Fibroblast of lung (primary cell): ENCODE results near the gene UBE2Q2. TPM values are rescaled to one million over a fixed set of nuclear protein-coding genes. Genes with fewer than 3 reads are reported as not detected.
"Not testable (repeated sequence)": the region's sequence is repeated elsewhere in the genome, so short reads cannot be mapped to it uniquely, and the experiment has no call there.

ENCODE experiments used
- DNase-seq, 2 donors: peaks; one replicate each; pipeline versions ENCODE4 v3.0.0 to v3.0.0-alpha.2; 2010; ENCODE audit warnings: low read depth in 2 of 2
- H2AFZ ChIP-seq: 2 replicates; pipeline ENCODE4 v1.5.1; 2012; ENCODE audit warnings: low read length, control low read depth, inconsistent platforms
- H3K27ac ChIP-seq: 2 replicates; pipeline ENCODE4 v1.5.1; 2011; ENCODE audit warnings: low read length, control low read depth; ENCODE audit not compliant: insufficient read depth
- H3K27me3 ChIP-seq: 2 replicates; pipeline ENCODE4 v1.5.1; 2011; ENCODE audit warnings: mild to moderate bottlenecking, low read length; ENCODE audit not compliant: control insufficient read depth, insufficient read depth
- H3K36me3 ChIP-seq: 2 replicates; pipeline ENCODE4 v1.5.1; 2011; ENCODE audit warnings: low read length; ENCODE audit not compliant: control insufficient read depth, insufficient read depth
- H3K4me1 ChIP-seq: 2 replicates; pipeline ENCODE4 v1.5.1; 2011; ENCODE audit warnings: low read length; ENCODE audit not compliant: control insufficient read depth, insufficient read depth; ENCODE audit errors: extremely low read depth
- H3K4me2 ChIP-seq: 2 replicates; pipeline ENCODE4 v1.5.1; 2011; ENCODE audit warnings: low read length, control low read depth; ENCODE audit not compliant: insufficient read depth; ENCODE audit errors: extremely low read depth
- H3K4me3 ChIP-seq, 4 experiments: fragments of 200-600 bp in 1 of 4; sonication (generic) in 1 of 4; replicated peaks in 1 of 4; 2 replicates each; pipeline ENCODE4 v1.5.1; 2011 to 2016; ENCODE audit warnings: low read length in 4 of 4, low read depth in 3 of 4, mild to moderate bottlenecking in 3 of 4, control low read depth in 2 of 4, inconsistent platforms in 1 of 4, mixed read lengths in 1 of 4; ENCODE audit not compliant: insufficient read depth in 1 of 4; ENCODE audit errors: control extremely low read depth in 1 of 4
- H3K79me2 ChIP-seq: 2 replicates; pipeline ENCODE4 v1.5.1; 2012; ENCODE audit warnings: mild to moderate bottlenecking, low read length, inconsistent platforms; ENCODE audit not compliant: control insufficient read depth, insufficient read depth
- H3K9ac ChIP-seq: 2 replicates; pipeline ENCODE4 v1.5.1; 2011; ENCODE audit warnings: mild to moderate bottlenecking, low read length, control low read depth; ENCODE audit not compliant: insufficient read depth
- H3K9me3 ChIP-seq: 2 replicates; pipeline ENCODE4 v1.5.1; 2012; ENCODE audit warnings: low read depth, low read length; ENCODE audit not compliant: control insufficient read depth, insufficient read depth
- H4K20me1 ChIP-seq: 2 replicates; pipeline ENCODE4 v1.5.1; 2011; ENCODE audit warnings: low read length; ENCODE audit not compliant: control insufficient read depth, insufficient read depth; ENCODE audit errors: extremely low read depth
- EZH2 ChIP-seq: IDR thresholded peaks from 2 replicates; pipeline ENCODE4 v1.5.1; 2012; ENCODE audit warnings: low read length, control low read depth, mild to moderate bottlenecking; ENCODE audit errors: missing control alignments
- polyA minus RNA-seq: library from RNA; depleted of rRNA, polyadenylated mRNA; stranded (reverse); fragments of >200 nt; gene quantifications from 2 replicates; pipeline ENCODE4 v1.2.3, GENCODE V29; 2011; ENCODE audit warnings: low replicate concordance
- polyA plus RNA-seq, 2 donors: library from polyadenylated mRNA; depleted of rRNA in 1 of 2; stranded (reverse) in 1 of 2; unstranded in 1 of 2; fragments of >200 nt; gene quantifications; 2 replicates each; pipeline ENCODE4 v1.2.1, GENCODE V29; 2011 to 2012; ENCODE audit warnings: missing spikeins in 1 of 2
- total RNA-seq: library from RNA; depleted of rRNA; stranded (reverse); fragments of >200 nt; gene quantifications from 2 replicates; pipeline ENCODE4 v1.2.1, GENCODE V29; 2014
- TF ChIP-seq, protein P1 (sequence below), 2 donors: IDR thresholded peaks in 1 of 2; conservative IDR thresholded peaks in 1 of 2; 1 replicate in 1 of 2; 2 replicates in 1 of 2; pipeline ENCODE4 v1.5.1; 2011 to 2012; ENCODE audit warnings: low read length in 2 of 2, control low read depth in 1 of 2, inconsistent platforms in 1 of 2, low read depth in 1 of 2, mild to moderate bottlenecking in 1 of 2

Gene UBE2Q2
- total RNA-seq = 55.7 and 62.6 TPM in 2 replicates
- polyA plus RNA-seq = 38.7 and 55.7 TPM in 2 replicates
- 29.4 and 34.8 TPM in 2 replicates for polyA plus RNA-seq (2012)
- 2.4 and 8.5 TPM in 2 replicates for polyA minus RNA-seq

DNA sequence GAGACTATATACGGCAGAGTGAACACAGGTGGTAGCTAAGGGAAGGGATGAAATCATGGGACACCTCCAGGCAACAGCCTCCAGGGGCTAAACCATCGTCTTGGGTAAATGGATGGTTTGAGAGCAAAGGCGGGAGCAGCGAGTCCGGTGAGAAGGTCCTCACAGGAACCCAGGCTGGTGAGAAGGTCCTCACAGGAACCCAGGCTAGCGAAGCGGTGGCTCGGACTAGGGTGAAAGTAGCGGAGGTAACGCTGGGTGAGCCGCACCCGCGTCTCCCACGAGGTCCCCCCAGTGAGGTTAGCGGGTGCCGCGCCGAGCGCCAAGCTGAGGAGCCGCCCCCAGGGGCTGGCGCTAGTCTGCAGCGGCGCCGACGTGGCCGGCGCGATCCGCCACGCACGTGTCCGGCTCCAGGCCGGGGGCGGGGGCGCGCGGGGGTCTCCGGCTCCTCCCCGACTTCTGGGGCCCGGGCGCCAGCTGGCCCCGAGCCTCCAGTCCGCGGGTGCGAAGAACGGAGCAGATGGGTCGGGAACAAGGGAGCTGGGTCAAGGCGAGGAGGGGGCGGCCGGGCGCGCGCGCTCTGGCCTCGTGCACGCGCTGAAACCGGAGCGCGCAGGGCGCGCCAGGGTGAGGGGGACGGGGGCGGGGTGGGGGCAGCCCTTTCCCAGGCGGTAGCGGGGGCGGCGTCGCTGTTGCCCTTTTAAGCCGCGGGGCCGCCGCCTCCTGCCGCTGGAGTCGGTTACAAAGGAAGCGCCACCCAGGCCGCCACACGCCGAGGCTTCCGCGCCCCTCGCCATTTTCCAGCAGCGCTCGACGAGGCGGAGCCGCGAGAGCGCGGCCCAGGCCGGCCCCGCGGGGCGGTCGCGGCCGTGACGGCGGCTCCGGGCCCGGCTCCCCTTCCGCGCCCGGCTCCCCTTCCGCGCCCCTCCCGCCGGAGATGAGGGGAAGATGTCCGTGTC, at the start of gene UBE2Q2:
UBE2Q2 (plus strand) TSS at position 726 of the 956 bp plus-strand sequence; CDS start at position 946, 220 bp downstream.
- Histone ChIP-seq H3K27me3 (no peaks in the 10 kb centered on the region), H3K9me3 (no peaks in the 10 kb centered on the region), H3K4me3 (peak within 1 kb of the TSS; percentile 88 to 97 (median 93)), H3K27ac (peak within 1 kb of the TSS; percentile 84), H2AFZ (peak within 1 kb of the TSS; percentile 87), H3K36me3 (no peaks in the 10 kb centered on the region), H3K79me2 (peaks cover 35% of the 10 kb centered on the region), H3K4me1 (peaks cover 7% of the 10 kb centered on the region), H4K20me1 (no peaks in the 10 kb centered on the region), H3K9ac (peak within 1 kb of the TSS; percentile 91), H3K4me2 (peak within 1 kb of the TSS; percentile 80)
- peak; percentile 70 to 77 for DNase-seq
- TF ChIP-seq, protein P1, sequence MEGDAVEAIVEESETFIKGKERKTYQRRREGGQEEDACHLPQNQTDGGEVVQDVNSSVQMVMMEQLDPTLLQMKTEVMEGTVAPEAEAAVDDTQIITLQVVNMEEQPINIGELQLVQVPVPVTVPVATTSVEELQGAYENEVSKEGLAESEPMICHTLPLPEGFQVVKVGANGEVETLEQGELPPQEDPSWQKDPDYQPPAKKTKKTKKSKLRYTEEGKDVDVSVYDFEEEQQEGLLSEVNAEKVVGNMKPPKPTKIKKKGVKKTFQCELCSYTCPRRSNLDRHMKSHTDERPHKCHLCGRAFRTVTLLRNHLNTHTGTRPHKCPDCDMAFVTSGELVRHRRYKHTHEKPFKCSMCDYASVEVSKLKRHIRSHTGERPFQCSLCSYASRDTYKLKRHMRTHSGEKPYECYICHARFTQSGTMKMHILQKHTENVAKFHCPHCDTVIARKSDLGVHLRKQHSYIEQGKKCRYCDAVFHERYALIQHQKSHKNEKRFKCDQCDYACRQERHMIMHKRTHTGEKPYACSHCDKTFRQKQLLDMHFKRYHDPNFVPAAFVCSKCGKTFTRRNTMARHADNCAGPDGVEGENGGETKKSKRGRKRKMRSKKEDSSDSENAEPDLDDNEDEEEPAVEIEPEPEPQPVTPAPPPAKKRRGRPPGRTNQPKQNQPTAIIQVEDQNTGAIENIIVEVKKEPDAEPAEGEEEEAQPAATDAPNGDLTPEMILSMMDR (conservative IDR thresholded peaks at IDR 0.05 in 1 of 2, IDR thresholded peaks at IDR 0.05 in 1 of 2; ENCODE audit: low read depth in 1 of 2, low read length in 2 of 2) = no peak
- TF ChIP-seq EZH2 = peak; percentile 57

DNA sequence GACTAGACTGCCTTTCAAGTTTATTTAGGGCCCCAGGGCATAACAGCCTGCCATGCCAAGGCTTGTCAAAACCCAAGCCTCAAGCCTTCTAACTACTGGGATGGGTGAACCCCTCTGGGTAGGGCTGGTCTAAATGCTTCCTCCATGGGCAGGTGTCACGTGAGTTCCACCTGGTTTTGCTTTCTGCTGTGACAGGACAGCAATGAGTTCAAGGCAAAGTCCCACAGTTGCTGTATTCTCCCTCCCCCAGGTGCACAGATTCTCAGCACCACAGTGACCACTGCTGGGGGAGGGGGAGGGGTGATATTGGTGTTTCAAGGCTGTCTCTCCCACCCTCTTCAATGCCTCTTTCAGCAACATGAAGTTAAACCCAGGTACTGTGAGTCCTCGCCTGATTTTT, 46.9 kb upstream of the UBE2Q2 start:
- no peaks in the 10 kb centered on the region for H4K20me1 ChIP-seq
- H3K79me2 ChIP-seq = no peaks in the 10 kb centered on the region
- H3K4me1 ChIP-seq = no peaks in the 10 kb centered on the region
- H3K9me3 ChIP-seq = no peaks in the 10 kb centered on the region
- H3K4me2 ChIP-seq = no peak overlapping the region
- no peak overlapping the region for H3K4me3 ChIP-seq
- H3K36me3 ChIP-seq = no peaks in the 10 kb centered on the region
- H3K27me3 ChIP-seq = peaks cover 16% of the 10 kb centered on the region
- H3K27ac ChIP-seq = no peak overlapping the region
- no peak for DNase-seq
- no peak overlapping the region for H3K9ac ChIP-seq
- no peak for TF ChIP-seq EZH2
- TF ChIP-seq, protein P1 (conservative IDR thresholded peaks at IDR 0.05 in 1 of 2, IDR thresholded peaks at IDR 0.05 in 1 of 2; ENCODE audit: low read depth in 1 of 2, low read length in 2 of 2) = no peak
- no peak overlapping the region for H2AFZ ChIP-seq

DNA sequence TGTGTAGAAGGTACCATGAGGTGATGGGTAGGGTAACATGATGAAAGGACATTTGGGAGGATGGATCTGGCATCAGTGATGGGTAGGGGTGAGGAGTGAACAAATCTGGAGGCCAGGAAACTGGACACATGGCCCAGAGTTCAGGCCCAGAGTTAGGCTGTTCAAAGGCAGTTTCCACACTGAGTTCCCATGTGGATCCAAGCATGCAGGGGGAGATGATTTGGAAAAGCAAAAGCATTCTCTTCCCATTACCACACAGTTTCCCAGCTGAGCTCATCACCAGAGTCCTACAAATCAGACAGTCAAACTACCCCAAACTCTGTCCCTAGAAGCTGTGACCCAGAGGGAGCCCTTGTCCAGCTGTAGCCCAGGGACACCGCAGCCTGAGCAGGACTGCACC, 46.1 kb upstream of the UBE2Q2 start:
- H3K36me3 ChIP-seq, H3K9ac ChIP-seq, H3K4me1 ChIP-seq, H3K79me2 ChIP-seq, H2AFZ ChIP-seq, H3K9me3 ChIP-seq, H3K4me3 ChIP-seq, DNase-seq, H3K4me2 ChIP-seq, H4K20me1 ChIP-seq, H3K27ac ChIP-seq: not testable (repeated sequence)
- peaks cover 21% of the 10 kb centered on the region for H3K27me3 ChIP-seq
